Transverse colon (tissue), 4 donors: ENCODE data around the gene RTP5.

Experiments
- EP300 ChIP-seq: sonication (generic); formaldehyde crosslinking; IDR thresholded peaks from one replicate; pipeline ENCODE4 v1.6.1; 2017; ENCODE audit warnings: antibody characterized with exemption, low read depth
- POLR2A ChIP-seq: fragments of 450-650 bp; IDR thresholded peaks from one replicate; pipeline ENCODE4 v1.6.1; 2016; ENCODE audit warnings: antibody characterized with exemption, mild to moderate bottlenecking, moderate library complexity
- POLR2AphosphoS5 ChIP-seq, 3 donors: sonication (generic); formaldehyde crosslinking; IDR thresholded peaks; one replicate each; pipeline ENCODE4 v1.6.1; 2016; ENCODE audit warnings: antibody characterized with exemption in 3 of 3
- TF ChIP-seq, protein P1 (sequence below), 5 experiments: fragments of 200-600 bp in 3 of 5; fragments of 450-650 bp in 2 of 5; sonication (generic) in 3 of 5; IDR thresholded peaks; 1 replicate in 2 of 5; 2 replicates in 3 of 5; pipeline ENCODE4 v1.5.1; 2016 to 2017; ENCODE audit warnings: antibody characterized with exemption in 5 of 5, inconsistent platforms in 3 of 5, mild to moderate bottlenecking in 2 of 5, moderate library complexity in 1 of 5

- TF ChIP-seq, protein P1, sequence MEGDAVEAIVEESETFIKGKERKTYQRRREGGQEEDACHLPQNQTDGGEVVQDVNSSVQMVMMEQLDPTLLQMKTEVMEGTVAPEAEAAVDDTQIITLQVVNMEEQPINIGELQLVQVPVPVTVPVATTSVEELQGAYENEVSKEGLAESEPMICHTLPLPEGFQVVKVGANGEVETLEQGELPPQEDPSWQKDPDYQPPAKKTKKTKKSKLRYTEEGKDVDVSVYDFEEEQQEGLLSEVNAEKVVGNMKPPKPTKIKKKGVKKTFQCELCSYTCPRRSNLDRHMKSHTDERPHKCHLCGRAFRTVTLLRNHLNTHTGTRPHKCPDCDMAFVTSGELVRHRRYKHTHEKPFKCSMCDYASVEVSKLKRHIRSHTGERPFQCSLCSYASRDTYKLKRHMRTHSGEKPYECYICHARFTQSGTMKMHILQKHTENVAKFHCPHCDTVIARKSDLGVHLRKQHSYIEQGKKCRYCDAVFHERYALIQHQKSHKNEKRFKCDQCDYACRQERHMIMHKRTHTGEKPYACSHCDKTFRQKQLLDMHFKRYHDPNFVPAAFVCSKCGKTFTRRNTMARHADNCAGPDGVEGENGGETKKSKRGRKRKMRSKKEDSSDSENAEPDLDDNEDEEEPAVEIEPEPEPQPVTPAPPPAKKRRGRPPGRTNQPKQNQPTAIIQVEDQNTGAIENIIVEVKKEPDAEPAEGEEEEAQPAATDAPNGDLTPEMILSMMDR (IDR thresholded peaks at IDR 0.05), result no peak
- peak; percentile 40 for TF ChIP-seq POLR2A
- peak in 2 of 3 donors; percentile 49 to 53 for TF ChIP-seq POLR2AphosphoS5 (IDR thresholded peaks at IDR 0.05)
- TF ChIP-seq EP300, result peak; percentile 53
These were observed 26.8 kb upstream of the RTP5 start for GRCh38 chr2:241842620-241843211.
